Naive thymus-derived CD4-positive, alpha-beta T cell (primary cell): ENCODE data around the gene YLPM1. TPM values are rescaled to one million over a fixed set of nuclear protein-coding genes. Genes with fewer than 3 reads are reported as not detected.

Experiments used
- ATAC-seq: fragments of 150-1000 bp; cut with Tn5 transposase; 2 replicates; pipeline ENCODE4 v1.10.0; 2021; ENCODE audit warnings: mild to moderate bottlenecking, moderate library complexity
- CTCF ChIA-PET: fragments of 350-600 bp; sonication (Branson Sonifier 250); formaldehyde crosslinking; loops from one replicate; lab custom pipeline; 2021; ENCODE audit warnings: antibody characterized with exemption; lab: Charles Lee
- POLR2A ChIA-PET: fragments of 350-600 bp; sonication (Branson Sonifier 250); formaldehyde crosslinking; loops from one replicate; lab custom pipeline; 2021; ENCODE audit warnings: antibody characterized with exemption, inconsistent platforms; lab: Charles Lee
- DNase-seq, 9 donors: peaks; one replicate each; pipeline versions ENCODE4 v3.0.0 to v3.0.0-alpha.2; 2020 to 2022; ENCODE audit warnings: mixed read lengths in 1 of 9
- H3K27ac ChIP-seq: one replicate; pipeline ENCODE4 v1.7.0; 2013; ENCODE audit warnings: mild to moderate bottlenecking, low read depth, low read length, moderate library complexity
- H3K27me3 ChIP-seq, 2 donors: one replicate each; pipeline ENCODE4 v1.7.0; 2013; ENCODE audit warnings: low read length in 2 of 2, mild to moderate bottlenecking in 2 of 2, moderate library complexity in 2 of 2; ENCODE audit not compliant: control insufficient read depth in 2 of 2, insufficient read depth in 2 of 2
- H3K36me3 ChIP-seq, 3 experiments: 1 replicate in 2 of 3; 2 replicates in 1 of 3; pipeline ENCODE4 v1.7.0; 2013; ENCODE audit warnings: low read length in 3 of 3, mild to moderate bottlenecking in 3 of 3, moderate library complexity in 1 of 3; ENCODE audit not compliant: insufficient read depth in 3 of 3, control insufficient read depth in 2 of 3
- H3K4me1 ChIP-seq, 2 donors: one replicate each; pipeline ENCODE4 v1.7.0; 2013; ENCODE audit warnings: low read length in 2 of 2, mild to moderate bottlenecking in 2 of 2, moderate library complexity in 1 of 2; ENCODE audit not compliant: control insufficient read depth in 2 of 2, insufficient read depth in 2 of 2
- H3K4me3 ChIP-seq: 2 replicates; pipeline ENCODE4 v1.7.0; 2013; ENCODE audit warnings: mild to moderate bottlenecking, low read length
- H3K9me3 ChIP-seq, 3 experiments: 1 replicate in 2 of 3; 2 replicates in 1 of 3; pipeline ENCODE4 v1.7.0; 2013; ENCODE audit warnings: low read length in 3 of 3; ENCODE audit not compliant: control insufficient read depth in 2 of 3
- H3K27ac Mint-ChIP-seq, 9 donors: one replicate each; pipeline ENCODE4 v1.8.0; 2020 to 2022; ENCODE audit warnings: mixed read lengths in 9 of 9, mild to moderate bottlenecking in 8 of 9, moderate library complexity in 5 of 9, inconsistent platforms in 2 of 9
- H3K27me3 Mint-ChIP-seq, 5 donors: one replicate each; pipeline ENCODE4 v1.8.0; 2021 to 2022; ENCODE audit warnings: mixed read lengths in 5 of 5, mild to moderate bottlenecking in 1 of 5
- H3K36me3 Mint-ChIP-seq, 5 donors: one replicate each; pipeline ENCODE4 v1.8.0; 2020 to 2022; ENCODE audit warnings: mixed read lengths in 5 of 5, mild to moderate bottlenecking in 3 of 5, inconsistent platforms in 1 of 5
- H3K4me1 Mint-ChIP-seq, 7 donors: one replicate each; pipeline ENCODE4 v1.8.0; 2020 to 2022; ENCODE audit warnings: mixed read lengths in 7 of 7, mild to moderate bottlenecking in 3 of 7, inconsistent platforms in 1 of 7
- H3K4me3 Mint-ChIP-seq, 10 donors: one replicate each; pipeline ENCODE4 v1.8.0; 2020 to 2022; ENCODE audit warnings: mild to moderate bottlenecking in 10 of 10, mixed read lengths in 10 of 10, moderate library complexity in 6 of 10, inconsistent platforms in 2 of 10
- H3K9me3 Mint-ChIP-seq, 11 donors: one replicate each; pipeline ENCODE4 v1.8.0; 2020 to 2022; ENCODE audit warnings: mixed read lengths in 11 of 11, mild to moderate bottlenecking in 4 of 11, inconsistent platforms in 1 of 11, moderate library complexity in 1 of 11
- intact Hi-C, 2 donors: fragments of 100-400 bp; cut with micrococcal nuclease; formaldehyde crosslinking; loops; one replicate each; pipeline ENCODE4 v1.15.1; 2023
- polyA plus RNA-seq, 2 donors: library from polyadenylated mRNA; unstranded; fragments of 300-500 nt; fragmentation: Illumina TruSeq; gene quantifications; one replicate each; pipeline ENCODE4 v1.2.3, GENCODE V29; 2021
- total RNA-seq, 6 experiments: library from RNA in 5 of 6; stranded (reverse) in 5 of 6; gene quantifications; 1 replicate in 5 of 6; 2 replicates in 1 of 6; pipeline ENCODE4 v1.2.3 and lab custom pipeline; 2021 to 2026

The YLPM1 gene
- total and polyA plus RNA-seq, 7 experiments from 2014 or later, result 13.5 to 119 (median 94.8) TPM

DNA sequence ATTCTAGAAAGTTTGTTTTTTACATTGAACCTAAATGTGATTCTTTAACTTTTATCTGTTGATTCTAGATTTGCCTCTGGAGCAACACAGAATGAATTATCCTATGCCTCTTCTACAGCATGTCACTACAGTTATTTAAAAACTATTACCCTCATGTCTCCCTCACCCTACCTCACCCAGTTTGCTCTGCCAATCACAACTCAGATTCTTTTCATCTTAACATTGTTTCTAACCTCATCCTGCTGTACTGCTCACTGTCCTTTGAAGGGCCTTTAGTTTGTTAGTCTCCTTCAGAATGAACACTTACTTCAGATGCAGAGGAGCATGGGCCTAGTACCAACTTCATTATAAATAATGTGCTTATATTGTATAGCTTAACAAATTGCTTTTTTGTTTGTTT is 21.5 kb downstream of the YLPM1 start:
- Histone ChIP-seq H3K36me3 (peaks cover 8 to 63% (median 26%) of the 10 kb centered on the region in 3 experiments), H3K4me3 (no peak overlapping the region), H3K9me3 (no peaks in the 10 kb centered on the region), H3K27ac (peak overlapping the region; percentile 41), H3K27me3 (no peaks in the 10 kb centered on the region), H3K4me1 (peaks cover 0 to 16% of the 10 kb centered on the region in 2 donors)
- H3K36me3 Mint-ChIP-seq, result peaks cover 14 to 63% (median 27%) of the 10 kb centered on the region in 5 donors
- peak; percentile 89 for ATAC-seq
- POLR2A ChIA-PET, result interaction anchor here (0.9 to 1.5 kb wide), 4 partner anchors 8 to 52 kb away, joined by 3 to 5 read pairs (median 4); partner anchors contain the start of gene YLPM1
- peak overlapping the region in 5 of 10 donors; percentile 1 to 42 (median 22) for H3K4me3 Mint-ChIP-seq
- peaks cover 0 to 3% (median 0%) of the 10 kb centered on the region in 11 donors for H3K9me3 Mint-ChIP-seq
- intact Hi-C loops, result loop anchor here in 1 of 2 donors (1.0 kb wide), 1 partner anchor 9 kb away; no protein-coding TSS in a partner anchor
- peaks cover 12 to 52% (median 44%) of the 10 kb centered on the region in 7 donors for H3K4me1 Mint-ChIP-seq
- peak in 6 of 9 donors; percentile 38 to 63 (median 58) for DNase-seq
- H3K27ac Mint-ChIP-seq, result peak overlapping the region in 8 of 9 donors; percentile 10 to 63 (median 44)
- CTCF ChIA-PET, result interaction anchor here (1.2 to 2.4 kb wide), 2 partner anchors 9 to 176 kb away, joined by 3 to 7 read pairs; no protein-coding TSS in a partner anchor
- H3K27me3 Mint-ChIP-seq, result no peaks in the 10 kb centered on the region

GRCh38 chr14:74785056-74785613 is 22.0 kb downstream of the YLPM1 start:
- Histone ChIP-seq H3K36me3 (peaks cover 8 to 66% (median 22%) of the 10 kb centered on the region in 3 experiments), H3K4me1 (peaks cover 0 to 16% of the 10 kb centered on the region in 2 donors), H3K4me3 (no peak overlapping the region), H3K27me3 (no peaks in the 10 kb centered on the region), H3K9me3 (no peaks in the 10 kb centered on the region), H3K27ac (peak overlapping the region; percentile 41)
- ChIA-PET POLR2A (interaction anchor here (0.9 to 1.5 kb wide), 3 partner anchors 9 to 52 kb away, joined by 3 to 5 read pairs (median 4); partner anchors contain the start of gene YLPM1), CTCF (interaction anchor here (0.8 to 2.4 kb wide), 3 partner anchors 9 to 176 kb away, joined by 3 to 7 read pairs (median 4); no protein-coding TSS in a partner anchor)
- peaks cover 14 to 68% (median 27%) of the 10 kb centered on the region in 5 donors for H3K36me3 Mint-ChIP-seq
- no peak for ATAC-seq
- H3K4me1 Mint-ChIP-seq, result peaks cover 12 to 52% (median 44%) of the 10 kb centered on the region in 7 donors
- peak overlapping the region in 4 of 10 donors; percentile 1 to 42 (median 24) for H3K4me3 Mint-ChIP-seq
- H3K27me3 Mint-ChIP-seq, result no peaks in the 10 kb centered on the region
- DNase-seq, result no peak
- peak overlapping the region; percentile 10 to 63 (median 34) for H3K27ac Mint-ChIP-seq
- intact Hi-C loops, result no loop called here
- H3K9me3 Mint-ChIP-seq, result peaks cover 0 to 3% (median 0%) of the 10 kb centered on the region in 11 donors

DNA sequence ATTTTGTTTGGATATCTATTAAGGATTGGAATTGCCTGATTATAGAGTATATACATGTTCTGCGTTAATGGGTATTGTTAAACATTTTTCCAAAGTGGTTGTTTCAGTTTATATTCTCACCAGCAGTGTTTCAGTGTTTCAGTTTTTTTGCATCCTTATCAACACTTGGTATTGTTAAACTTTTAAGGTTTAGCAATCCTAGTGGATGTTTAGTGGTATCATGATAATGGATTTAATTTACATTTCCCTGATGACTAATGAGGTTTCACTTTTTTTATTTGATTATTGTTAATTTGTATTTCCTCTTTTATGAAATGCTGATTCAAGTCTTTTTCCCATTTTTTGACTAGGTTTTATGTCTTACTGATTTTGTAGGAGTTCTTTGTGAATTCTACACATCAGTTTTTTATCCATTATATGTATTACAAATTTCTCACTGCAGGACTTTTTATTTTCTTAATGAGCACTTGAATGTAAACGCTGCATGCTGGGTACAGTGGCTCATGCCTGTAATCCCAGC is 23.7 kb downstream of the YLPM1 start:
- ATAC-seq, result no peak
- peaks cover 5 to 50% (median 9%) of the 10 kb centered on the region in 3 experiments for H3K36me3 ChIP-seq
- ChIA-PET POLR2A (interaction anchor here (1.4 kb wide), 1 partner anchor 23 kb away, joined by 4 read pairs; the partner anchor contains the start of gene YLPM1), CTCF (no interaction called here)
- DNase-seq, result no peak
- peak overlapping the region in 2 of 10 donors; percentile 34 to 45 for H3K4me3 Mint-ChIP-seq
- H3K36me3 Mint-ChIP-seq, result peaks cover 9 to 56% (median 24%) of the 10 kb centered on the region in 5 donors
- peaks cover 2 to 17% of the 10 kb centered on the region in 2 donors for H3K4me1 ChIP-seq
- H3K4me1 Mint-ChIP-seq, result peaks cover 13 to 50% (median 43%) of the 10 kb centered on the region in 7 donors
- H3K27ac ChIP-seq, result no peak overlapping the region
- no peak overlapping the region for H3K4me3 ChIP-seq
- peak overlapping the region in 6 of 9 donors; percentile 13 to 72 (median 53) for H3K27ac Mint-ChIP-seq
- no peaks in the 10 kb centered on the region for H3K9me3 ChIP-seq
- intact Hi-C loops, result no loop called here
- no peaks in the 10 kb centered on the region for H3K27me3 ChIP-seq
- H3K9me3 Mint-ChIP-seq, result peaks cover 0 to 4% (median 0%) of the 10 kb centered on the region in 11 donors
- H3K27me3 Mint-ChIP-seq, result no peaks in the 10 kb centered on the region

GRCh38 chr14:74792249-74793039 is 29.3 kb downstream of the YLPM1 start:
- ChIA-PET CTCF (interaction anchor here (0.6 to 1.4 kb wide), 5 partner anchors 9 to 183 kb away, joined by 3 to 8 read pairs (median 4); partner anchors contain the start of gene YLPM1), POLR2A (interaction anchor here (0.6 to 2.3 kb wide), 6 partner anchors 24 to 867 kb away, joined by 3 to 22 read pairs (median 4); partner anchors contain the start of gene YLPM1)
- peaks cover 0 to 19% (median under 1%) of the 10 kb centered on the region in 3 experiments for H3K36me3 ChIP-seq
- ATAC-seq (peak; percentile 66), DNase-seq (peak in 7 of 9 donors; percentile 23 to 56 (median 43))
- Mint-ChIP-seq H3K9me3 (peaks cover 0 to 9% (median 2%) of the 10 kb centered on the region in 11 donors), H3K4me3 (peak overlapping the region; percentile 58 to 89 (median 84)), H3K36me3 (peaks cover 8 to 49% (median 20%) of the 10 kb centered on the region in 5 donors), H3K27ac (peak overlapping the region; percentile 80 to 96 (median 88)), H3K27me3 (no peaks in the 10 kb centered on the region), H3K4me1 (peaks cover 34 to 57% (median 54%) of the 10 kb centered on the region in 7 donors)
- H3K27ac ChIP-seq, result peak overlapping the region; percentile 60
- H3K4me1 ChIP-seq, result peaks cover 20% of the 10 kb centered on the region in 2 donors
- intact Hi-C loops, result loop anchor here (1.0 to 5.0 kb wide), 6 partner anchors 8 to 430 kb away; partner anchors contain the start of genes YLPM1 (in 2 of the 2), AREL1 (in 1 of the 2) and FCF1 (in 1 of the 2)
- peak overlapping the region; percentile 25 for H3K4me3 ChIP-seq
- H3K9me3 ChIP-seq, result no peaks in the 10 kb centered on the region
- no peaks in the 10 kb centered on the region for H3K27me3 ChIP-seq

DNA sequence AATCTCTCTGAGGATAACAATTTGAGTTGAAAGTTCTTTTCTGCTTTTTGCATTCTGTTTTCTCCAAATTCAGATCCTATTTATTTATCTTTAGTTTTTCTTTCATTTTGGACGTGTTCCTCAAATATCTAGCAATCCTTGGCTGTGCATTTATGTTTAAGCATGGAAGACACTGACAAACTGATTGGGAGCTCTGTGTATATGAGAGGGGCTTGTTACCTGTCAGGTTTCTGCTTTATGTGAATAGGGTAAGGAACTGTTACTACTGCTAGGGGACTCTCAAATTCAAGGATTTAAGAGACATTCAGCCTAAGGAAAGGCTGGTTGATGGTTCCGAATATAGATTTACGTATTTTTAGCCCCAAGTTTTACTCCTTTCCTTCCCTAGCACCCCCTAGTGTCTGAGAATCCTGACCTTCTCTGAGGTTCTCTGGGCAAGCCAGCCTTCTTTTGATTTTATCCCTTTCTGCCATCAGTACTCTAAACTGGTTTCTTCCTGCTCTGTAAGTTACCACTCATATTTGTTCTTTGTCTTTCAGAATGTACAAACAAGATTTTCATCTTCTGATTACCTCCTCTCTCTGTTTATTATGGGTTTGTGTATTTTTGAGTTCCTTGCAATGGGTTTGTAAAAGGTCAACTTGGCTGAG is 30.5 kb downstream of the YLPM1 start:
- Mint-ChIP-seq H3K27ac (peak overlapping the region; percentile 80 to 96 (median 88)), H3K4me1 (peaks cover 39 to 69% (median 60%) of the 10 kb centered on the region in 7 donors), H3K27me3 (no peaks in the 10 kb centered on the region), H3K4me3 (peak overlapping the region; percentile 62 to 89 (median 84)), H3K9me3 (peaks cover 0 to 9% (median 2%) of the 10 kb centered on the region in 11 donors), H3K36me3 (peaks cover 8 to 55% (median 23%) of the 10 kb centered on the region in 5 donors)
- intact Hi-C loops, result loop anchor here (1.0 to 5.0 kb wide), 5 partner anchors 9 to 431 kb away; partner anchors contain the start of gene YLPM1 (in 2 of the 2)
- peak overlapping the region; percentile 25 for H3K4me3 ChIP-seq
- peaks cover 20% of the 10 kb centered on the region in 2 donors for H3K4me1 ChIP-seq
- ChIA-PET POLR2A (interaction anchor here (0.6 to 1.9 kb wide), 3 partner anchors 18 to 573 kb away, joined by 3 to 15 read pairs (median 4); partner anchors contain the start of gene YLPM1), CTCF (interaction anchor here (0.6 to 1.8 kb wide), 4 partner anchors 8 to 1105 kb away, joined by 3 to 6 read pairs (median 4); no protein-coding TSS in a partner anchor)
- ATAC-seq (peak; percentile 53), DNase-seq (peak in 7 of 9 donors; percentile 21 to 50 (median 34))
- peaks cover 3 to 21% (median 10%) of the 10 kb centered on the region in 3 experiments for H3K36me3 ChIP-seq
- no peaks in the 10 kb centered on the region for H3K27me3 ChIP-seq
- H3K9me3 ChIP-seq, result no peaks in the 10 kb centered on the region
- peak overlapping the region; percentile 60 for H3K27ac ChIP-seq
